Stimulated activated CD4-positive, alpha-beta T cell treated with anti-CD3 and anti-CD28 coated beads, Interleukin-4, amount 100 ng/mL, for 24 hours (primary cell): ENCODE data around the gene APBA1.
"Not testable (repeated sequence)": the region's sequence is repeated elsewhere in the genome, so short reads cannot be mapped to it uniquely, and the experiment has no call there.

Experiments used
- DNase-seq: peaks from one replicate; pipeline ENCODE4 v3.0.0-alpha.2; 2020

APBA1 gene

DNA sequence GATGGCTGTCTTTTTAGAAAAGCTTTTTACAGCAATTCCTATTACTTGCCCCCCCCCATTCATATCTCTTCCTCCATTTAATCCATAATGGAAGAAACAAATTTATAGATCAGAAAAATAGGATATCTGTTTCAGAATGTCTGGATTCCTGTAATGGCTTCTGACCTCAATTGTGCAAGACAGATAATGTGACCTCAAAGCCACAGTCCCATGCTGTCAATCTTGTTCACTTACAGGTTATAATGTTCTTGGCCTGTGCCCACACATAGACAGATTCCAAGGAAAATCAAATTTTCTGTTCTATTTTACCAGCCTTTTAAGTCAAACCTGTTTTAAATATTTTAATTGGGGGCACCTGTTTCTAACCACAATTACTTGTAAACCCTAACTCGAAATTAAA lies 203.8 kb downstream of the APBA1 start:
- DNase-seq: no peak

DNA sequence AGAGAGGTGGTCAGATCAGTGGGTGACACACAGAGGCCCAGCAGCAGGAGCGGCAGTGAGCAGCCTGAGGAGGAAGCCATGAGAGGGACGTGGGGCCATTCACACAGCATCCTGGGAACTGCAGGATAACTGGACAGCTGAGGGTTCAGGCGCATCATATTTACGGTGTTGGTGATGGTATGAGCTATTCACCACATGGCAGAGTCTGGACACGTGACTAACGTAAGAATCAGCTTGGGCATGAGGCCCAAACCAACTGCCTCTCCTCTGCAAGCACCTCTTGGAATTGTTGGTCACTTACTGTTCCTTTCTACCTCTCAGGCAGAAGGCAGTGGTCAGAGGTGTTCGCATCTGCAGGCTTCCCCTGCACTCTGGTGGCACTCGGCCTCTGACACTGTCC lies 206.0 kb downstream of the APBA1 start:
- DNase-seq: no peak

DNA sequence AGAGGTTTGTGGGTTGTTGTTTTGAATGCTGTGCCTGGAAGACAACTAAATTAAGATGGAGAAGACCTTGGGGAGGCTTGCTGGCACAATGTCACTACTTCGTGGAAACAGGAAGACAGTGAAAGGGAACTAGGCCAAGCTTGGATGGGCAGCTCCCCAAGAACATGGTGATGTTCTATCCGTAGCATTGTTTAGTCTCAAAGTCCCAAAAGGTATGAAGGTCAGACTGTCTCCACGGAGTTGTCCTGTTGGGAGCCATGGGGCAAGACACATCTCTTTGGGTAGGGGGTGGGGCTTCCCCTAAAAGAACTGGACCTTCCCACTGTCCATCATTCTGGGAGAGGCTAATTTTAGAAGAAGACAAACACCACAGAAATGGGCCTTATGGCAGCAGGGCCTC lies 206.7 kb downstream of the APBA1 start:
- DNase-seq: no peak

DNA sequence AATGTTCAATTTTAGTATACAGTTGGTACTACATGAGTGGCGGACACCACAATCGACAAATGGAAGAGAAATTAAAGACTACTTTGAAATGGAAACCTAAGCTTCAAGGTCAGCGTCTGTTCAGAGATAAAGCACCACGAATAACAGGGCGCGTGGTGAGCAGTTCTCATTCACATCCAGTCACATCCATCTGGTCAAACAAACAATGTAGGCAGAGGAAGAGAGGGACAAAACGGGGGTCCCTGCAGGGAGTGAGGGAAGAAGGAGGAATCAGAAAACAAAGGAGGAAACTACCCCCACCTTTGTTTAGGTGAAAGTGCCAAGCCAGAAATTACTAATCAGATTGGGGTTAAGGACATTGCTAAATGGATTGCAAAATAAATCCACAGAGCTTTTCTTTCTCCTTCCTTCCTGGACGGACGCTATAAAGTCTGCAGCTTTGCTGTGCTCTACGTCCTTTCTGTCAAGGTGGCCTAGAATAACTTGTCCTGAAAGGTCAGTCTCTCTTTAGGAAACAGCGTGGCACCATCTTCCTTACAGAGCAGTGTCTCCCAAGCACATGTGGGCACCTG lies 208.6 kb downstream of the APBA1 start:
- DNase-seq: no peak

DNA sequence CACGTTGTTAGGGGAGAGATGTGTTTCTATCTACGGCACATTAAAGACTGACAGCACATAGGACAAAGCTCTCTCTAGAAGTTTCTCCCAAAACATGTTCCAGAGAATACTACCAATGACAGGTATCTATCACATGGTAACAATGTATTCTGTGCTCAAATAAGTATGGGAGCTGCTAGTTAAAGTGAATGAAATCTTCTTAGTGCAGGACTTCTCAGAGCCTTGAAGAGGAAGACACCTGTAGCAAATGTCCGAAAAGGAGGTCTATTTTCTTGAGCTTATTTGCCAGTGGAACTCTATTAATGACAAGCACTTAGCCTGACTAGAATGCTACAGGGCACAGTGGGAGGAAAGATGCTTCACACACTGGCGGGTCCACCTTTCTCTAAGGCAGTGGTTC lies 209.8 kb downstream of the APBA1 start:
- DNase-seq: no peak

DNA sequence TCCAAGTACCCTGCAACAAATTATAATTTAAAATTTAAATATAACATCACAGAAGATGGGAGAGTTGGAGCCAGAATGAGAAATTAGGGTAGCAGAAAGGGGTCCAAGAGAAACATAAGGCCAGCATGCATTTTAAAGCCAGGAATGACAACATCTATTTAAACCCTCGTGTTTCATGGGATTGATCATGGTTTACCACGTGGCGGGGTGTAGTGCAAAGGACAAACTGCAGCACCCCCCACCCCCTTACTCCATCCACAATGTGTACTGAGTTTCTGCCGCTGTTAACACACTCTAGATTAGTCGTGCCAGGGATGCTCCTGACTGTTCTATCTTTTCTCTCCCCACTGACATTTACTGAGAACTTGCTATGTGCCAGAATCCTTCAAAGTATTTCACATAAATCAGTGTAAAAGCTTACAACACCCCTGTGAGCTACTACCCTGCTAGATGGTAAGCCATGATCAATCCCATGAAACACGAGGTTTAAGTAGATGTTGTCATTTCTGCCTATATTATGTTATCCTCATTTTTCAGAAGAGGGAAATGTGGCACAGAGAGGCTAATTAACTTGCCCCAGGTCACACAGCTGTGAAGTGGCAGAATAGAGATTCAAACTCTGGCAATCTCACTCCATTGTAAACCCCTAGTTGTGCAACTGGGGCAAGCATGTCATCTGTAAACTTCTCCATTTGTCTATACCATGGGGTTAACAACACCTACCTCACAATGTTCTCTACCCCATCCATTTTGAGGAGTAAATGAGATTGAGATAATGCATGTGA lies 210.9 kb downstream of the APBA1 start:
- DNase-seq: no peak

DNA sequence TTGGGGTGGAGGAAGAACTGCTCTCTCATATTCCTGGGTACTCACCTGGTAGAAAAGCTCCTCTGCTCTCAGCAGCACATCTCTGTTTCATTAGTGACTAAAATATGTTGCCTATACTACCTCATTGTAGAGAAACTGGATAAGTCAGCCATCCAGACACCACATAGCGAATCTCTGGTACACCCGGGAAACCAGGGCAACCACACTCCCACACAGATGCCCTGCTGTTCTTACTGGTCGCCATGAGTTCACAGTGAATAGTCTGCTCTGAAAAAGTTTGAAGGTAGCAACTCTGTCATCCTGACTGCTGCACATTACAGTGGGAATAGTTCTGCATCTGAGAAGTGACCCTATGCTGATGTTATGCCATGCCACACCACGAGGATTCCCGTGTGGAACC lies 212.2 kb downstream of the APBA1 start:
- DNase-seq: no peak

DNA sequence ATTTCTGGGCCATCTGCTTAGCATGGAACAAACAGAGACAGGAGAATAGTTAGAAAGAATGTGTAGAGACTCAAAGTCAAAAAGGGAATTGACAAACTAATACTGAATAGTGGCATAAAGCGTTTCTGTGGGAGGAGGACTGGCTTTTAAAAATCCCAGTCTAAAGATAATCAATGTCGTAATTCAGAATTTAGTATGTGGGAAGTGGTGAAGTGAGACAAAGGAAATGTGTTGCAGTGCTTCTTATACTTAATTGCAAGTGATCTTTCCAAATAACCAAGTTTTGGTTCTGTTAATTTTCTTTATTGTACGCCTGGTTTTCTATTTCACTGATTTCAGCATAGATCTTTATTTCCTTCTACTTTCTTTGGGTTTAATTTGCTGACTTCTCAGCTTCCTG lies 214.0 kb downstream of the APBA1 start:
- DNase-seq: no peak

DNA sequence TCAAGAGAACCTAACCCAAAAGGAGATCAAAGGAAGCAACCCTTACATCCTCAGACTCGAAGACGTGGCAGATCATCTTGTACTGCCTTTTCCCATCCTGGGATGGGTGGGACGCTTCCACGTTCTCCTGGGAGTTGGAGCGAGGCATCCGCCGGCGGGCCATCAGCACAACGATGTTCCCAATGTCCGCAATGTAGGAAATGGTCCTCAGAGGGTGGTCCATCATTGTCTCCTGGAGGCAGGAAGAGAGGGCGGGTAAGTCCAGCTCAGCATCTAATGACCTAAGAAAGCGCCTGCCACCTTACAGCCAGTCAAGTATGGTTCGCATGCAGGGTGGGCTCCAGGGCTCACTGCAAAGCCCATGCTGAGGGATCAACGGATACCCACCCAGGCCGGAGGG lies 216.0 kb downstream of the APBA1 start:
- DNase-seq: no peak

DNA sequence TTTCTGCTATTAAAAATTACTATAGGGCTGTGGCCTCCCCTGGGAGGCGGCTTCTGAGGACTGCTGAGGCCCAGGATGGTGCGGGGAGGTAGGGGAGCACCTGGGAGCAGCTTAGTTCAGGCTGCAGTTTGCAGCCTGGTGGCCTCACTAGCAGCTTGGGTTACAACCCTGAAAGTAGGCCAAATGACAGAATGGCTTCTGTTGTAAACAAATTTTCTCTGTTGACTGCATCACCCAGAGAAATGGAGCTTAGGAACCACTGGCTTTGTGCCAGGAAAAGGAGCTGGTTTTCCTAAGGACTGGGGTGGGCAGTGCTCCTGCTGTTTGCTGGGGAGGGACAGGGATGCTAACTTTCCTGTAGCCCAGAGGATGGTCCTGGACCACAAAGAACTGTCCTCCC lies 216.9 kb downstream of the APBA1 start:
- no peak for DNase-seq

DNA sequence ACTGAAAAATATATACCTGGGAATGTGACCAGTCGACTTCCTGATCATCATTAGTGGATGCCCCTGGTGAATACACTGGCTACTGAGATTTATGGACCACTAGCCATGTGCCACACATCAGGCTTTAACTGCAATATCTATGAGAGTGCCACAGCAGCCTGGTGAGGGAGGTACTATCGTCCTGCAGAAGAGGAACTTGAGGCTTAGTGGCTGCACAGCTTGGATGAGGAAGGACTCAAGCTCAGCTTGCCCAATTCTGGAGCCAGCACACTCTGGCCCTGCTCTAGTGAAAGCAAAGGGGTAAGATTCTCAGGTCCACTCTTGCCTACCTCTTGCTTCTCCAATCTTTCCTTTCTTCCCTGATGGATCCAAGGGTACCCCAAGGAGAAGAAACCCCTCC lies 217.8 kb downstream of the APBA1 start:
- no peak for DNase-seq

DNA sequence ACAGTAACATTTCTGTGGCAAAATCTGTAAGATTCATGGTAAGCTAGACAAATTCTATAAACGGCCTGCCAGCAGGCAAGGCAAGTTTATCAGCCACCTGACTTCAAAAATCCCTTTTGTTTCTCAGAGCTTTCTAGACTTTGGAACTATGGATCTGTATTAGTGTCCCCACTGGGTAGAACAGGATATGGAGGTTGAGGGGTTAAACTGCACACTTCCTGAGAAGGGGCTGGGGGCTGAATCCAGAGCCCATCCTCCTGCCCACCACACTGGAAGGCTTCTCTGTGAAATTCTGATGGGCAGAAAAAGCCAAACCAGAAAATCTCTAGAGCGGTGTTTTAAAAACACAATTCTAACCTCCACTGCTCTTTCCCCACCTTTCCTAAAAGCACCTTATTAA lies 218.4 kb downstream of the APBA1 start:
- DNase-seq: no peak

DNA sequence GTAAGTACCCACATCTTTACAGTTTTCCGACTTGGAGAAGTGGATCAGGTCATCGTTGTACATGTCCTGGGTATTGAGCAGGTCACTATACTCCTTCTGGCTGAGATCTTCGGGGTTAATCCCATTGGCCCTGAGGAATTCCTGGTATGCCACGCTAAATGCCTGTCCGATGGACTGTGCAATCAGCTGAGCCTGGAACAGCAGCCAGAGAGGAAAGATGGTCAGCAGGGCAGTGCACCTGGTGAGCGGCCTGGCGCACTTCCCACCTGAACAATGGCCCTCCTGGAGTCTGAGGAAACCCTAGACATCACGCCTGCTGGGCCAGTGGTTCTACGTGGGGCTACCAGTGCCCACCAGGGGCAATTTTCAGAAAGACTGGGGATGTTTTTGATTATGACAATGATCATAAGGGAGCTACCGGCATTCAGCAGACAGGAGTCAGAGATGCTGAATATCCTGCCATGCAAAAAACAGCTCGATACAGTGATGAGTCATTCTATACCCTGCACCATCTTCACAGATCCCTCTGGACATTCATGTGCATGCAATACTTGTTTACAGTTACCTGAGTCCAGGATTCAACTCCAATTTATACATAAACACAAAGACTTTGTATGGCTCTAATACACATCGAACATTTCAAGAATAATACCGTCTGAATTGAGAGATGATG lies 219.9 kb downstream of the APBA1 start:
- no peak for DNase-seq

DNA sequence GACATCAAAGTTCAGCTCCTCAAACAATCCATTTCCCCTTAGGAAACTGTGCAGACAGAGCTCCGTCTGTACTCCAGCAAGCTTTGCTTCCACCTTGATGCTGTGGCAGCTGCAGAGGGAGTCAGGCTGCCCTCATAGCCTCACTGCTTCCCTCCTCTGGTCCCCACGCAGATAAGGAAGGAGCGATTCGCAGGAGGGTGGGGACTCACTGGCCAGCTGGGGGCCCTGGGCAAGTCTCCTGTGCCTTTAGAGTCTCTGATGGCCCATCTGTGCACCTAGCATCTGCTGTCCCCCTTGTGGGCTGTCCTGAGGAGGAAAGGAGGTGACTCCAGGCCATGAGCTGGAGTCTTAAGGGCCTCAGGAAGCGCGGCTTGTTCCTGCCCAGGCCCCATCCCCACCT lies 225.7 kb downstream of the APBA1 start:
- DNase-seq: no peak

DNA sequence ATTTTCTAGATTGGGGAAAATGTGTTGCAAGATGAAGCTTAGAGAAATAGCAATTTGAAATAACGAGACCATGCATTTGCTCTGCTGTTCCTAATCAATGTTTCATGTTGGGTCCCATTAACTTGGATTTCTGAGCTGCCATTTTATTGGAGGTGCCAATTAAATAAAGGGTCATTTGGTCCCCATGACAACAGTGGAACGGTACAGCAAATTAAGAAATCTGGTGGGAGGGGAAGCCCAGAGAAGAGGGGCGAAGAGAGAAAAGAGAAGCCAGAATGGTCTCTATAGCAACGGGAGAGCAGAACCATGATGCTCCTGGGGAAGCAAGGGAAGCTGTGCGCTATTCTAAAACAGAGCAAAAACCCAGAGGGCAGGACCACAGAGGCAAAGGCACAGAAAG lies 226.9 kb downstream of the APBA1 start:
- no peak for DNase-seq

DNA sequence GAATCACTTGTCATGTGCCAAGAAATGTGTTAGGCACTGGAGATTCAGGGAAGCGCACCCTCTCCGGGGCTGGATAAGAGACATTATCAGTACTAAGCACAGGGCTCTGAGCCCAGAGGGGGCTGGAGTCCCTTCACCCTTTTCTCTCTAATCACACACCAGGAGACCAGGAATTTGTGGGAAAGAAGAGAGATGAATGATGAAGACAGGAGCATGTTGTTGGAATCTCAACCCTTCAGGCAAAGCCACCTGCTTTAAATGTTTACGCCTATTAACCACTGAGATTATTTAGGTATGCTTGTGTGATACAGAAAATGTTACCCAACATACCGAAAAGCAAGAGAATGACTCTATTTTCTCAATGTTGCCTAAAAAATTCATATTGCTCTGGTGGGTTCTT lies 227.4 kb downstream of the APBA1 start:
- DNase-seq: no peak

DNA sequence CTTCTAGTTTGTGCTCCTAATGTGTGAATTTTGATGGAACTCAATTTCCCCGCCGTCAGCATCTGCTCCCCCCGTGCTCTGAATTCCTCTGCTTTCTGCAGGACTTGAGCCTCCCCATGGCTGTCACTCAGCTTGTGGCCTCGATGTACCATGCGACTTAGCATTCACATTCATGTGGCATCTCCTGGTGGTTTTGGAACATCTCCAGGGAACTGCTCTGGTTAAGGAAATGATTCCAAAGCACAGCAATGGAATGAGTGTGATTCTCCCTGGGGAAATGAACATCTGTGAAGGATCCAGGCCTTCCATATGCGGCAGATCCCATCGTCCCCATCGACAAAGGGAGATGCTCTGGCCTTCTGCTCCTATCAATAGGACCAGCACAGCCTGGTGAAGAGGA lies 228.2 kb downstream of the APBA1 start:
- DNase-seq: no peak

DNA sequence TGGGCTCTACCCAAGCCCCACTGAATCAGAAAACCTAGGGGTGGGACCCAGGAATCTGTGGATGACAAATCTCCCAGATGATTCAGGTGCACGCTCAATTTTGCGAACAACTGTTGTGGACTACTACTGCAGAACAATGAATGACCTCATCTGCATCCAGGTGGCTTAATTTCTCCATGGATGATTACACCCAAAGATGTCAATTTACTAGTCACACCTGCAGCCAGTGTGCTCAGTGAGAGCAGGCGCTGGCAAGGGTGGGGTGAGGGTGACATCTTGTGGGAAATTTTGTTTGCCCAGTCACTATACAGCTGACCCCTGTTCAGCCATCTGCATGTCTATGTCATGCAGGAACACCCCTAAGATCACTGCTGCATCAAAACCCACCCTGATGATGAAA lies 229.0 kb downstream of the APBA1 start:
- DNase-seq: no peak

DNA sequence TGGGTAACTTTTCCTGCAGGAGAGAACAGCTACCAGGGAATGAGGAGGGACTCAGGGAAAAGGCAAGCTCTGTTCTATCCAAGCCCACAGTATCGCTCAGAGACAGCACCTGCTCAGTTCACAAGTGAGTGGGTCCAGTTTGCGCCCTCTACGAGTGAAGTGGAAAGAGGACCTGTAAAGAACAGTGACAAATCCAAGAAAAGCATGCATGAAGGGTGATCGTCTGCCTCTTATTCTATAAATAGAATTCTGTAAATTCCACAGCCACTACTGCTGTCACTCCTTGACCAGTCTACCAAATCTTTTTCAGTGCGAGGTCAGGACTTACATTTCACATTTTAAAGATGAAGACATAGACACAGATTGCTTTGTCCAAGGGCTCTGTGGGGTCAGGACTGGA lies 229.7 kb downstream of the APBA1 start:
- DNase-seq: no peak

DNA sequence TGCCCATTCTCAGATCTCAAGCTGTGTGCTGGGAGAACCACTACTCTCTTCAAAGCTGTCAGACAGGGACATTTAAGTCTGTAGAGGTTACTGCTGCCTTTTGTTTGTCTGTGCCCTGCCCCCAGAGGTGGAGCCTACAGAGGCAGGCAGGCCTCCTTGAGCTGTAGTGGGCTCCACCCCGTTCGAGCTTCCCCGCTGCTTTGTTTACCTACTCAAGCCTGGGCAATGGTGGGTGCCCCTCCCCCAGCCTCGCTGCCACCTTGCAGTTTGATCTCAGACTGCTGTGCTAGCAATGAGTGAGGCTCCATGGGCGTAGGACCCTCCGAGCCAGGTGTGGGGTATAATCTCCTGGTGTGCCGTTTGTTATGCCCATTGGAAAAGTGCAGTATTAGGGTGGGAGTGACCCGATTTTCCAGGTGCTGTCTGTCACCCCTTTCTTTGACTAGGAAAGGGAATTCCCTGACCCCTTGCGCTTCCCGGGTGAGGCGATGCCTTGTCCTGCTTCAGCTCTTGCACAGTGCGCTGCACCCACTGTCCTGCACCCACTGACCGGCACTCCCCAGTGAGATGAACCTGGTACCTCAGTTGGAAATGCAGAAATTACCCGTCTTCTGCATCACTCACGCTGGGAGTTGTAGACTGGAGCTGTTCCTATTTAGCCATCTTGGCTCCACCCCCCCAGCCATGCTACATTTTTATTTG lies 231.8 kb downstream of the APBA1 start:
- DNase-seq: not testable (repeated sequence)

DNA sequence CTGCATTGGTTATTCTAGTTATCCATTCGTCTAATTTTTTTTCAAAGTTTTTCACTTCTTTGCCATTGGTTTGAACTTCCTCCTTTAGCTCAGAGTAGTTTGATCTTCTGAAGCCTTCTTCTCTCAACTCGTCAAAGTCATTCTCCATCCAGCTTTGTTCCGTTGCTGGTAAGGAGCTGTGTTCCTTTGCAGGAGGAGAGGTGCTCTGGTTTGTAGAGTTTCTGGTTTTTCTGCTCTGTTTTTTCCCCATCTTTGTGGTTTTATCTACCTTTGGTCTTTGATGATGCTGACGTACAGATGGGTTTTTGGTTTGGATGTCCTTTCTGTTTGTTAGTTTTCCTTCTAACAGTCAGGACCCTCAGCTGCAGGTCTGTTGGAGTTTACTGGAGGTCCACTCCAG lies 232.5 kb downstream of the APBA1 start:
- DNase-seq: not testable (repeated sequence)

DNA sequence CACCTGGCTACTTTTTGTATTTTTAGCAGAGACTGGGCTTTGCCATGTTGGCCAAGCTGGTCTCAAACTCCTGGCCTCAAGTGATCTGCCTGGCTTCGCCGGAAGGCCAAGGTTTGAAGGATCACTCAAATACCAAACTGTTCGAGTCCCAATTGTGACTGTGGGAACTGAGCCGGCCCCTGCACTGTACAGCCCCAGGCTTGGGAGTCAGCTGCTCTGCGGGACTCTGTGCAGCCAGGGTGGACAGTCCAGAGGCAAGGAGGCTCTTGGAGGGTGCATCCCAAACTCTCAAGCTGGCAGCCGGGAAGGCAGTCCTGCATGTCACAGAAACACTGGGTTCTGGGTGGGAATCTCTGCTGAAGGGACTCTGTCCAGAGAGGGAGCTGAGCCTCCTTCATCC lies 238.2 kb downstream of the APBA1 start:
- DNase-seq: no peak

DNA sequence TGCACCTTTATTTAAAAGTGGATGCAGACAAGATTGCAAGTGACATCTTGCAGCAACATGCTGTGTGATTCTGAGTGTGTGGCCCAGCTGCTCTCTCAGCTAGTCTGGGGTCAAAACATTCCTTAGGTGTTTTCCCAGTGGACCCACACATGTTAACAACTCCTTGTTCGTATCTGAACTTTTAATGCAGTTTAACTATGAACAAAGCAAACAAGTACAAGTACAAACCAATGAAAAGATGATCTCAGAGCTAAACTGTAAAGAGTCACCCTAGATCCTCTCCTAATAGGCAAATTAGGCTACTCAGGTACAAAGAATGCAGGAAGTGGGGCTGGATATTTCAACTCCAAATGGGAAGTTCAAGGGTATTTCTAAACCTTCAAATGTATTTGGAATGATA lies 238.8 kb downstream of the APBA1 start:
- DNase-seq: no peak

DNA sequence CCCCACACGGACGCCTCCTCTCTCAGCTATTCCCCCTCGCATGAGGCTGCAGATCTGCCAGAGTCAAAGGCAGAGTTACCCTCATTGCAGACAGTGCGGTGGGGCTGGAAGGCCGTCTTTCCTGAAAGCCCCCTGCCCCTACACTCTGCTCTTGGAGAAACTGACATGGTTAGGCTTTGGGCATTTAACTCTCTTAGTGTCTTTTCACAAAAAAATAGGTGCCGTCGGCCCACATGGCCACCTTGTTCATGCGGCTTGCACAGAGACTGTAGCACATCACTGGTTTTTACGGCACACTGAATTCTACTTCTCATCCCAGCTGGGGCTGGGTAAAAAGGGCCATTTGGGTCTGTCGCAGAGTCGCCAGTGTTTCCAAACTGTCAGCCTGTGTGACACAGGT lies 239.5 kb downstream of the APBA1 start:
- DNase-seq: no peak
